ENCODE measurements around the gene MTAP.

The MTAP gene

GRCh38 chr9:21862871-21863270, 60.4 kb downstream of the MTAP start:
- H3K4me3 ChIP-seq (ENCODE audit: control insufficient read depth, low read depth, low read length): no peak overlapping the region
- no peak for DNase-seq (ENCODE audit: low read depth)
- no peak for TF ChIP-seq CTCF (IDR thresholded peaks at IDR 0.05; ENCODE audit: control insufficient read depth, insufficient read depth, low read depth, low read length, missing control alignments)

GRCh38 chr9:21864505-21864904, 62.1 kb downstream of the MTAP start:
- no peak for TF ChIP-seq CTCF (IDR thresholded peaks at IDR 0.05; ENCODE audit: control insufficient read depth, insufficient read depth, low read depth, low read length, missing control alignments)

GRCh38 chr9:21866302-21866701, 63.9 kb downstream of the MTAP start:
- no peak for DNase-seq (ENCODE audit: low read depth)
- no peak for TF ChIP-seq CTCF (IDR thresholded peaks at IDR 0.05; ENCODE audit: control insufficient read depth, insufficient read depth, low read depth, low read length, missing control alignments)
- H3K4me3 ChIP-seq (ENCODE audit: control insufficient read depth, low read depth, low read length): no peak overlapping the region

More at GRCh38 chr9:21864505-21864904, 62.1 kb downstream of the MTAP start:
- DNase-seq (ENCODE audit: low read depth): no peak
- H3K4me3 ChIP-seq (ENCODE audit: control insufficient read depth, low read depth, low read length): no peak overlapping the region

DNA sequence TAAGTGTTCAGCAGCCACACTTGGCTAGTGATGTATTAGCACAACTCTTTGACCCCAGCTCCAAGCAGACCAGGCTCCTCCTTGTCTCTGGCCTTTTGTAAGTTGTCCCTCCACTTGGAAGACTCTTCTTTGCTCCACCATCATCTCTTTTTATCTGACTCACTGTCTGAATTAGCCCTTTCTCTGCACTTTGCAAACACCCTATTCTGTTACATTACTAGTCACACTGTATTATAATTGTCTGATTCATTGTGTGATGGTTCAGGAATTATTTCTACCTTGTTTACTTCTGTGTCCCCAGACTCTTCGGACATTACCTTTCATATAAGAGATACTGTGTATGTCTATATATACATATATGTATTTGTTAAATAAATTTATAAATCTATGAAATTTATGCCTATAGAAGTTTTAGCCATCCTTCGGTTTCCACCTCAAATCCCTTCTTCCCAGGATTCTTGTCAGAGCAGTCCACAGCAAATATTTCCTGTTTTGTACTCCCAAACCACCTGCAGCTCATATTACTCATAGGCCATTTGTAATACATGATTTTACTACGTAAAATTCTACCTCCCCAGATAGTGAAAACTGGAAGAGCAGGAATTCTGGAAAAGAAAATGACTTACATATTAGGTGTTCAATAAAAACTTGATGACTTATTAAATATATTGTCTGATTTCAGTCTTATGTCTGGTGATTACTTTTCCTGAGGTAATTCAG, 69.0 kb downstream of the MTAP start:
- no peak for TF ChIP-seq CTCF (IDR thresholded peaks at IDR 0.05; ENCODE audit: control insufficient read depth, insufficient read depth, low read depth, low read length, missing control alignments)
- no peak overlapping the region for H3K4me3 ChIP-seq (ENCODE audit: control insufficient read depth, low read depth, low read length)
- no peak for DNase-seq (ENCODE audit: low read depth)

DNA sequence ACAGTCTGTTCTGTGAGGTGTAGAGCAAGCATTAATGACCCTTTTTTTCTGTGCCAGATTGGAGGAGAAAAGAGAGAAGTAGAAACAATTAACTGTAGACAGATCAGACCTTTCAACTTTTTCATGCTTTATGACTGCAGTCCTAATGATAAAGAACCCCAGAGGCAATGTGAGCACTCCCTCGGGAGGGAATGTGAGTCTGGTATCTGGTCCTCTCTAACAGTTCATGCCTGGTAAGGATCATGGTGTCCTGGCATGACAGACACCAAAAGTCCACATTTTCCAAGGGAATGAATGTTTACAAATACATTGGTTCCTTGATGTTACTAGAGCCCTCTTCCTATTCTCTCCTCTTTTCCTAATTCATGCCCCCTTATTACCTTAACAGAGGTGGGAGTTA, 70.3 kb downstream of the MTAP start:
- no peak for DNase-seq (ENCODE audit: low read depth)
- H3K4me3 ChIP-seq (ENCODE audit: control insufficient read depth, low read depth, low read length): no peak overlapping the region
- TF ChIP-seq CTCF (IDR thresholded peaks at IDR 0.05; ENCODE audit: control insufficient read depth, insufficient read depth, low read depth, low read length, missing control alignments): no peak

GRCh38 chr9:21873540-21874221, 71.2 kb downstream of the MTAP start:
- DNase-seq (ENCODE audit: low read depth): no peak
- no peak overlapping the region for H3K4me3 ChIP-seq (ENCODE audit: control insufficient read depth, low read depth, low read length)
- no peak for TF ChIP-seq CTCF (IDR thresholded peaks at IDR 0.05; ENCODE audit: control insufficient read depth, insufficient read depth, low read depth, low read length, missing control alignments)

Data from AG09309 (cell line).